HK-2 (cell line): ENCODE results near the gene ZBTB21.
"Not testable (repeated sequence)": the region's sequence is repeated elsewhere in the genome, so short reads cannot be mapped to it uniquely, and the experiment has no call there.

Experiments used
- DNase-seq: peaks from one replicate; pipeline ENCODE4 v3.0.0-alpha.2; 2018; ENCODE audit not compliant: unreplicated experiment

ZBTB21 gene

GRCh38 chr21:41952568-41953248 is 57.5 kb downstream of the ZBTB21 start:
- peak; percentile 12 for DNase-seq

- DNase-seq, result no peak
Measured at GRCh38 chr21:41951876-41952567, 58.1 kb downstream of the ZBTB21 start.

- no peak for DNase-seq
Measured at GRCh38 chr21:41950941-41951351, 59.2 kb downstream of the ZBTB21 start.

GRCh38 chr21:41949631-41950030 is 60.5 kb downstream of the ZBTB21 start:
- not testable (repeated sequence) for DNase-seq

- DNase-seq, result no peak
Measured at GRCh38 chr21:41948901-41949300, 61.3 kb downstream of the ZBTB21 start.

- DNase-seq, result no peak
Measured at GRCh38 chr21:41948078-41948895, 61.9 kb downstream of the ZBTB21 start.

- DNase-seq, result no peak
Measured at GRCh38 chr21:41945982-41946381, 64.2 kb downstream of the ZBTB21 start.

GRCh38 chr21:41943851-41944250 is 66.3 kb downstream of the ZBTB21 start:
- no peak for DNase-seq

GRCh38 chr21:41942457-41942856 is 67.7 kb downstream of the ZBTB21 start:
- no peak for DNase-seq

GRCh38 chr21:41941941-41942340 is 68.2 kb downstream of the ZBTB21 start:
- no peak for DNase-seq

- DNase-seq, result no peak
Measured at GRCh38 chr21:41940431-41940830, 69.7 kb downstream of the ZBTB21 start.

- DNase-seq, result no peak
Measured at GRCh38 chr21:41939391-41939790, 70.8 kb downstream of the ZBTB21 start.
